ENCODE measurements around the gene SPATA19.

Gene SPATA19

DNA sequence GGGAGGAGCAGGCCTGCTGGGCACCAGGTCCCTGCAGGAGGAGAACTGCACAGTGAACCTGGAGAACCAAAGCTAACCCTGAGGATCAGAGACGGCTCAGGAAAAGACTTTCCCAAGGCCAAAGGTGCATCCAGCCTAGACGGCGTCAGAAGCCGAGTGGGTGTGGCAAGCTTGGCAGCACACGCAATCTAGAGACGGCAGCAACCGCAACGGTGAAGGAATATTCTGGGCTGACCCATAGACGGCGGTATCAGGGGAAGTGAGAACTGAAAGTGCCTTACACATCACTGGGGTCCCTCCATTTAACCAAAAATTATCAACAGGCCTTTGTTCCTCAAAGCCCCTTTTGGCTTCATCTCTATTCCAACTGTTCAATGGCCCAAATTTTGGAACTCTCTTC is 26.2 kb downstream of the SPATA19 start:
- no peak for TF ChIP-seq CTCF (IDR thresholded peaks at IDR 0.05; ENCODE audit: control insufficient read depth, insufficient read depth, low read depth, low read length, missing control alignments)
- DNase-seq (ENCODE audit: low read depth), result no peak
- no peak overlapping the region for H3K4me3 ChIP-seq (ENCODE audit: control insufficient read depth, low read depth, low read length)

DNA sequence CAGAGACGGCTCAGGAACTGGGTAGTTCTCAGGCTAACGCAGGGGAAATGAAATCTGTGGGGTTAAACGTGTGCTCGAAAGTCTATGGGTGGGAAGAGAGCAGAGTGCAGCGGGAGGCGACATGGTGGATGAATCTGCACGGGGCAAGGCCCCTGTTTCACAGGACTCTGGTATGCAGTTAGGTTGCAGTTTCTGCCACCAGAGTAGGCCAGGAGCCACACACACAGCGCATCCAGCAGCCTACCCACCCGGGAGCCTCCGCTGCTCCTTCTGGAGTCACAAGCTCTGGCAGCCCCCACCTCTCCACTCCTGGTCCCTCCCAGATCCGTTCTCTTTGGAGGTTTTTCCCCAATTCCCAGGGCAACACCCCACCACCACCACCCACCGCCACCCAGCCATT is 27.0 kb downstream of the SPATA19 start:
- no peak for DNase-seq (ENCODE audit: low read depth)

GRCh38 chr11:133817449-133817848 is 27.9 kb downstream of the SPATA19 start:
- no peak for DNase-seq (ENCODE audit: low read depth)
- no peak for TF ChIP-seq CTCF (IDR thresholded peaks at IDR 0.05; ENCODE audit: control insufficient read depth, insufficient read depth, low read depth, low read length, missing control alignments)
- no peak overlapping the region for H3K4me3 ChIP-seq (ENCODE audit: control insufficient read depth, low read depth, low read length)

More for the DNA sequence above, 27.0 kb downstream of the SPATA19 start:
- TF ChIP-seq CTCF (IDR thresholded peaks at IDR 0.05; ENCODE audit: control insufficient read depth, insufficient read depth, low read depth, low read length, missing control alignments), result no peak
- no peak overlapping the region for H3K4me3 ChIP-seq (ENCODE audit: control insufficient read depth, low read depth, low read length)

- no peak overlapping the region for H3K4me3 ChIP-seq (ENCODE audit: control insufficient read depth, low read depth, low read length)
- TF ChIP-seq CTCF (IDR thresholded peaks at IDR 0.05; ENCODE audit: control insufficient read depth, insufficient read depth, low read depth, low read length, missing control alignments), result no peak
- DNase-seq (ENCODE audit: low read depth), result no peak
Observed at GRCh38 chr11:133816146-133816870, 29.0 kb downstream of the SPATA19 start.

DNA sequence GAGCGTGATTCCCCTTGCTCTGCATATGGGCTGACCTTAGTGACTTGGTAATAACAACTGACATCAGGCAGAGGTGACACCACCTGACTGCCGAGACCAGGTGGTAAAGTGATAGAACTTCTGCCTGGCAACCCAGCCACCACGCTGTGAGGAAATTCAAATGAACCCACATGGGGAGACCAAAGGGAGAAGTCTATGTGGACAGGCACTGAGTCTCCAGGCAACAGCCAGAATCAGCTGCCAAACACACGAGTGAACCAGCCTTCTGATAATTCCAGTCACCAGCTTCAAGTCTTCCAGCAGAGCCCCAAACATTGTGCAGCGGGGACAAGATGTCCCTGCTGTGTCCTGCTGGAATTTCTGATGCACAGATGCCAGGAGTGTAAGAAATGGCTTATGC is 29.7 kb downstream of the SPATA19 start:
- no peak for DNase-seq (ENCODE audit: low read depth)
- H3K4me3 ChIP-seq (ENCODE audit: control insufficient read depth, low read depth, low read length), result no peak overlapping the region
- no peak for TF ChIP-seq CTCF (IDR thresholded peaks at IDR 0.05; ENCODE audit: control insufficient read depth, insufficient read depth, low read depth, low read length, missing control alignments)

- no peak for DNase-seq (ENCODE audit: low read depth)
- H3K4me3 ChIP-seq (ENCODE audit: control insufficient read depth, low read depth, low read length), result no peak overlapping the region
Observed at GRCh38 chr11:133814588-133815100, 30.7 kb downstream of the SPATA19 start.

More at GRCh38 chr11:133814588-133815100, 30.7 kb downstream of the SPATA19 start:
- no peak for TF ChIP-seq CTCF (IDR thresholded peaks at IDR 0.05; ENCODE audit: control insufficient read depth, insufficient read depth, low read depth, low read length, missing control alignments)
